Panc1 (cell line): ENCODE data around the gene SURF2. TPM values are rescaled to one million over a fixed set of nuclear protein-coding genes. Genes with fewer than 3 reads are reported as not detected.

Experiments
- ATAC-seq: fragments of 200-7000 bp; cut with Tn5 transposase; 2 replicates; pipeline ENCODE4 v1.9.1; 2020; ENCODE audit warnings: mild to moderate bottlenecking, moderate library complexity
- BruUV-seq: library from RNA; stranded (reverse); fragments of 400-500 nt; replicated peaks from 2 replicates; lab custom pipeline; 2021; lab: Mats Ljungman, UMichigan
- CTCF ChIA-PET: fragments of 300-600 bp; sonication (Branson Sonifier 250); formaldehyde crosslinking; loops from one replicate; lab custom pipeline; 2022; ENCODE audit warnings: antibody characterized with exemption; lab: Charles Lee
- POLR2A ChIA-PET: fragments of 300-600 bp; sonication (Branson Sonifier 250); formaldehyde crosslinking; loops from one replicate; lab custom pipeline; 2022; ENCODE audit warnings: antibody characterized with exemption; lab: Charles Lee
- DNase-seq: peaks from one replicate; pipeline ENCODE4 v3.0.0-alpha.2; 2010; ENCODE audit warnings: low read depth, low spot score
- H3K27ac ChIP-seq: 2 replicates; pipeline ENCODE4 v1.5.1; 2011; ENCODE audit warnings: mild to moderate bottlenecking, low read length, inconsistent platforms
- H3K27me3 ChIP-seq: fragments of 200-500 bp; sonication (Bioruptor generic); 2 replicates; pipeline ENCODE4 v1.6.0; 2014; ENCODE audit warnings: low read length, inconsistent platforms; ENCODE audit not compliant: control insufficient read depth, insufficient read depth
- H3K36me3 ChIP-seq: fragments of 200-500 bp; sonication (Bioruptor generic); 2 replicates; pipeline ENCODE4 v1.5.1; 2014; ENCODE audit warnings: inconsistent platforms, mild to moderate bottlenecking, low read length, moderate library complexity; ENCODE audit not compliant: control insufficient read depth, insufficient read depth
- H3K4me1 ChIP-seq: 2 replicates; pipeline ENCODE4 v1.5.1; 2011; ENCODE audit warnings: inconsistent platforms, mild to moderate bottlenecking, low read length, moderate library complexity; ENCODE audit not compliant: control insufficient read depth, insufficient read depth
- H3K4me3 ChIP-seq, 2 experiments: 2 replicates each; pipeline ENCODE4 v1.5.1; 2011 to 2012; ENCODE audit warnings: low read depth in 2 of 2, low read length in 2 of 2, mild to moderate bottlenecking in 2 of 2, inconsistent platforms in 1 of 2, moderate library complexity in 1 of 2
- H3K9me3 ChIP-seq: fragments of 200-500 bp; sonication (Bioruptor generic); 2 replicates; pipeline ENCODE4 v1.5.1; 2014; ENCODE audit warnings: low read depth, mild to moderate bottlenecking, inconsistent platforms, low read length, moderate library complexity; ENCODE audit not compliant: control insufficient read depth, insufficient read depth
- POLR2AphosphoS5 ChIP-seq: IDR thresholded peaks from 2 replicates; pipeline ENCODE4 v1.6.1; 2012; ENCODE audit warnings: mild to moderate bottlenecking, low read depth, low read length, moderate library complexity
- SIN3A ChIP-seq: IDR thresholded peaks from 2 replicates; pipeline ENCODE4 v1.6.1; 2012; ENCODE audit warnings: low read depth, mild to moderate bottlenecking, low read length, moderate library complexity, borderline replicate concordance; ENCODE audit not compliant: insufficient read depth
- TCF7L2 ChIP-seq: IDR thresholded peaks from 2 replicates; pipeline ENCODE4 v1.6.1; 2011; ENCODE audit warnings: mild to moderate bottlenecking, low read depth, low read length, inconsistent platforms
- in situ Hi-C: cut with HindIII; loops from 2 replicates; pipeline ENCODE4 v1.10.0; 2016; ENCODE audit warnings: low sequenced_read_pairs, low pct_unique_long_range_greater_than_20kb
- intact Hi-C: fragments of 100-400 bp; cut with micrococcal nuclease; formaldehyde crosslinking; loops from one replicate; pipeline ENCODE4 v1.10.0; 2022; ENCODE audit not compliant: unreplicated experiment
- total RNA-seq: library from RNA; stranded (reverse); gene quantifications from one replicate; pipeline ENCODE4 v1.2.1, GENCODE V29; 2021; ENCODE audit not compliant: unreplicated experiment
- TF ChIP-seq, protein P1 (sequence below), 2 experiments: IDR thresholded peaks; 2 replicates each; pipeline ENCODE4 v1.6.1; 2011 to 2012; ENCODE audit warnings: low read depth in 2 of 2, control low read depth in 1 of 2, low read length in 1 of 2, mild to moderate bottlenecking in 1 of 2, moderate library complexity in 1 of 2; ENCODE audit not compliant: insufficient read depth in 1 of 2
- TF ChIP-seq, protein P2 (sequence below): fragments of 450-650 bp; IDR thresholded peaks from 2 replicates; pipeline ENCODE4 v1.5.1; 2017; ENCODE audit warnings: mild to moderate bottlenecking

Gene SURF2
- total RNA-seq, 1 experiment from 2014 or later, result 19.2 TPM

- POLR2A ChIA-PET, result no interaction called here
- peaks cover 2% of the 10 kb centered on the region for H3K4me1 ChIP-seq
- no peak overlapping the region for H3K27ac ChIP-seq
- H3K36me3 ChIP-seq, result no peaks in the 10 kb centered on the region
- TF ChIP-seq TCF7L2 (no peak), POLR2AphosphoS5 (no peak), SIN3A (no peak)
- TF ChIP-seq, protein P1, sequence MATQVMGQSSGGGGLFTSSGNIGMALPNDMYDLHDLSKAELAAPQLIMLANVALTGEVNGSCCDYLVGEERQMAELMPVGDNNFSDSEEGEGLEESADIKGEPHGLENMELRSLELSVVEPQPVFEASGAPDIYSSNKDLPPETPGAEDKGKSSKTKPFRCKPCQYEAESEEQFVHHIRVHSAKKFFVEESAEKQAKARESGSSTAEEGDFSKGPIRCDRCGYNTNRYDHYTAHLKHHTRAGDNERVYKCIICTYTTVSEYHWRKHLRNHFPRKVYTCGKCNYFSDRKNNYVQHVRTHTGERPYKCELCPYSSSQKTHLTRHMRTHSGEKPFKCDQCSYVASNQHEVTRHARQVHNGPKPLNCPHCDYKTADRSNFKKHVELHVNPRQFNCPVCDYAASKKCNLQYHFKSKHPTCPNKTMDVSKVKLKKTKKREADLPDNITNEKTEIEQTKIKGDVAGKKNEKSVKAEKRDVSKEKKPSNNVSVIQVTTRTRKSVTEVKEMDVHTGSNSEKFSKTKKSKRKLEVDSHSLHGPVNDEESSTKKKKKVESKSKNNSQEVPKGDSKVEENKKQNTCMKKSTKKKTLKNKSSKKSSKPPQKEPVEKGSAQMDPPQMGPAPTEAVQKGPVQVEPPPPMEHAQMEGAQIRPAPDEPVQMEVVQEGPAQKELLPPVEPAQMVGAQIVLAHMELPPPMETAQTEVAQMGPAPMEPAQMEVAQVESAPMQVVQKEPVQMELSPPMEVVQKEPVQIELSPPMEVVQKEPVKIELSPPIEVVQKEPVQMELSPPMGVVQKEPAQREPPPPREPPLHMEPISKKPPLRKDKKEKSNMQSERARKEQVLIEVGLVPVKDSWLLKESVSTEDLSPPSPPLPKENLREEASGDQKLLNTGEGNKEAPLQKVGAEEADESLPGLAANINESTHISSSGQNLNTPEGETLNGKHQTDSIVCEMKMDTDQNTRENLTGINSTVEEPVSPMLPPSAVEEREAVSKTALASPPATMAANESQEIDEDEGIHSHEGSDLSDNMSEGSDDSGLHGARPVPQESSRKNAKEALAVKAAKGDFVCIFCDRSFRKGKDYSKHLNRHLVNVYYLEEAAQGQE (IDR thresholded peaks at IDR 0.05; ENCODE audit: insufficient read depth in 1 of 2, low read depth in 2 of 2, low read length in 1 of 2), result no peak
- TF ChIP-seq, protein P2, sequence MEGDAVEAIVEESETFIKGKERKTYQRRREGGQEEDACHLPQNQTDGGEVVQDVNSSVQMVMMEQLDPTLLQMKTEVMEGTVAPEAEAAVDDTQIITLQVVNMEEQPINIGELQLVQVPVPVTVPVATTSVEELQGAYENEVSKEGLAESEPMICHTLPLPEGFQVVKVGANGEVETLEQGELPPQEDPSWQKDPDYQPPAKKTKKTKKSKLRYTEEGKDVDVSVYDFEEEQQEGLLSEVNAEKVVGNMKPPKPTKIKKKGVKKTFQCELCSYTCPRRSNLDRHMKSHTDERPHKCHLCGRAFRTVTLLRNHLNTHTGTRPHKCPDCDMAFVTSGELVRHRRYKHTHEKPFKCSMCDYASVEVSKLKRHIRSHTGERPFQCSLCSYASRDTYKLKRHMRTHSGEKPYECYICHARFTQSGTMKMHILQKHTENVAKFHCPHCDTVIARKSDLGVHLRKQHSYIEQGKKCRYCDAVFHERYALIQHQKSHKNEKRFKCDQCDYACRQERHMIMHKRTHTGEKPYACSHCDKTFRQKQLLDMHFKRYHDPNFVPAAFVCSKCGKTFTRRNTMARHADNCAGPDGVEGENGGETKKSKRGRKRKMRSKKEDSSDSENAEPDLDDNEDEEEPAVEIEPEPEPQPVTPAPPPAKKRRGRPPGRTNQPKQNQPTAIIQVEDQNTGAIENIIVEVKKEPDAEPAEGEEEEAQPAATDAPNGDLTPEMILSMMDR, result no peak
- H3K4me3 ChIP-seq, result no peak overlapping the region
- DNase-seq (no peak), ATAC-seq (no peak)
- BruUV-seq, result no TSS peak
- H3K9me3 ChIP-seq, result no peaks in the 10 kb centered on the region
- H3K27me3 ChIP-seq, result no peaks in the 10 kb centered on the region
- intact Hi-C loops (no loop called here), in situ Hi-C loops (no loop called here)
- CTCF ChIA-PET, result no interaction called here
Measured at GRCh38 chr9:133383438-133383837, 27.1 kb downstream of the SURF2 start.

GRCh38 chr9:133384736-133385321, 28.5 kb downstream of the SURF2 start:
- ATAC-seq (no peak), DNase-seq (no peak)
- no peak overlapping the region for H3K27ac ChIP-seq
- BruUV-seq, result no TSS peak
- in situ Hi-C loops (no loop called here), intact Hi-C loops (no loop called here)
- TF ChIP-seq, protein P1 (IDR thresholded peaks at IDR 0.05; ENCODE audit: insufficient read depth in 1 of 2, low read depth in 2 of 2, low read length in 1 of 2), result no peak
- no peak for TF ChIP-seq POLR2AphosphoS5
- H3K9me3 ChIP-seq, result no peaks in the 10 kb centered on the region
- H3K4me3 ChIP-seq, result no peak overlapping the region
- CTCF ChIA-PET, result no interaction called here
- no peaks in the 10 kb centered on the region for H3K27me3 ChIP-seq
- H3K4me1 ChIP-seq, result no peaks in the 10 kb centered on the region
- POLR2A ChIA-PET, result no interaction called here
- H3K36me3 ChIP-seq, result no peaks in the 10 kb centered on the region
